Mesenchymal stem cell (in vitro differentiated cells and primary cell): ENCODE measurements around the gene GJA5.

ENCODE experiments used
- DNase-seq: peaks from one replicate; pipeline ENCODE4 v3.0.0-alpha.2; 2013
- H2AFZ ChIP-seq: one replicate; pipeline ENCODE4 v1.6.1; 2013; ENCODE audit warnings: low read depth, mild to moderate bottlenecking, control low read depth, inconsistent platforms, low read length, moderate library complexity
- H2AK5ac ChIP-seq: 2 replicates; pipeline ENCODE4 v1.6.1; 2013; ENCODE audit warnings: low read length, moderate library complexity, mild to moderate bottlenecking, inconsistent platforms; ENCODE audit not compliant: severe bottlenecking
- H2BK120ac ChIP-seq: one replicate; pipeline ENCODE4 v1.6.1; 2013; ENCODE audit warnings: low read depth, mild to moderate bottlenecking, inconsistent platforms, low read length, moderate library complexity
- H2BK12ac ChIP-seq, 2 experiments: one replicate each; pipeline ENCODE4 v1.6.1; 2013; ENCODE audit warnings: inconsistent platforms in 2 of 2, low read length in 2 of 2, mild to moderate bottlenecking in 2 of 2, moderate library complexity in 2 of 2, control low read depth in 1 of 2
- H2BK15ac ChIP-seq: one replicate; pipeline ENCODE4 v1.6.1; 2013; ENCODE audit warnings: mild to moderate bottlenecking, low read depth, inconsistent platforms; ENCODE audit not compliant: poor library complexity, severe bottlenecking
- H2BK5ac ChIP-seq: 2 replicates; pipeline ENCODE4 v1.6.1; 2013; ENCODE audit warnings: low read depth, mild to moderate bottlenecking, low read length, control low read depth, inconsistent platforms; ENCODE audit not compliant: poor library complexity, severe bottlenecking
- H3K14ac ChIP-seq, 2 experiments: one replicate each; pipeline ENCODE4 v1.6.1; 2013; ENCODE audit warnings: inconsistent platforms in 2 of 2, low read length in 2 of 2, control low read depth in 1 of 2, mild to moderate bottlenecking in 1 of 2, moderate library complexity in 1 of 2
- H3K18ac ChIP-seq, 2 experiments: one replicate each; pipeline ENCODE4 v1.6.1; 2013; ENCODE audit warnings: inconsistent platforms in 2 of 2, low read length in 2 of 2, control low read depth in 1 of 2, low read depth in 1 of 2, mild to moderate bottlenecking in 1 of 2
- H3K23ac ChIP-seq, 2 experiments: one replicate each; pipeline ENCODE4 v1.6.1; 2013; ENCODE audit warnings: inconsistent platforms in 2 of 2, low read length in 2 of 2, mild to moderate bottlenecking in 2 of 2, moderate library complexity in 2 of 2, control low read depth in 1 of 2
- H3K27ac ChIP-seq: 2 replicates; pipeline ENCODE4 v1.5.1; 2013; ENCODE audit warnings: mild to moderate bottlenecking, moderate library complexity, low read length, control low read depth, inconsistent platforms; ENCODE audit not compliant: poor library complexity, severe bottlenecking
- H3K27me3 ChIP-seq, 2 experiments: 2 replicates each; pipeline versions ENCODE4 v1.6.1 to v1.7.0; 2013; ENCODE audit warnings: low read length in 2 of 2, mild to moderate bottlenecking in 2 of 2, moderate library complexity in 2 of 2, control low read depth in 1 of 2, inconsistent platforms in 1 of 2; ENCODE audit not compliant: control insufficient read depth in 1 of 2, insufficient read depth in 1 of 2
- H3K36me3 ChIP-seq, 2 experiments: 2 replicates each; pipeline versions ENCODE4 v1.6.1 to v1.7.0; 2013; ENCODE audit warnings: low read length in 2 of 2, control low read depth in 1 of 2, inconsistent platforms in 1 of 2, low read depth in 1 of 2, mild to moderate bottlenecking in 1 of 2; ENCODE audit not compliant: insufficient read depth in 2 of 2, control insufficient read depth in 1 of 2
- H3K4ac ChIP-seq, 2 experiments: one replicate each; pipeline ENCODE4 v1.6.1; 2013; ENCODE audit warnings: inconsistent platforms in 2 of 2, low read length in 2 of 2, mild to moderate bottlenecking in 2 of 2, moderate library complexity in 2 of 2, control low read depth in 1 of 2, low read depth in 1 of 2
- H3K4me1 ChIP-seq: 2 replicates; pipeline ENCODE4 v1.6.1; 2013; ENCODE audit warnings: low read depth, low read length, control low read depth; ENCODE audit not compliant: control insufficient read depth, insufficient read depth
- H3K4me2 ChIP-seq: 2 replicates; pipeline ENCODE4 v1.6.1; 2013; ENCODE audit warnings: low read length, mild to moderate bottlenecking, inconsistent platforms; ENCODE audit not compliant: poor library complexity, severe bottlenecking
- H3K4me3 ChIP-seq, 2 experiments: 2 replicates each; pipeline versions ENCODE4 v1.5.1 to v1.7.0; 2013; ENCODE audit warnings: low read length in 2 of 2, mild to moderate bottlenecking in 2 of 2, control low read depth in 1 of 2, low read depth in 1 of 2; ENCODE audit not compliant: insufficient read depth in 1 of 2
- H3K79me1 ChIP-seq: replicated peaks from 2 replicates; pipeline ENCODE4 v1.6.1; 2013; ENCODE audit warnings: mild to moderate bottlenecking, control low read depth, low read length, inconsistent platforms; ENCODE audit not compliant: poor library complexity, severe bottlenecking
- H3K9ac ChIP-seq: 2 replicates; pipeline ENCODE4 v1.7.0; 2013; ENCODE audit warnings: mild to moderate bottlenecking, low read length, moderate library complexity
- H3K9me3 ChIP-seq: 2 replicates; pipeline ENCODE4 v1.7.0; 2013; ENCODE audit warnings: mild to moderate bottlenecking, low read length; ENCODE audit not compliant: control insufficient read depth
- H4K8ac ChIP-seq: one replicate; pipeline ENCODE4 v1.6.1; 2013; ENCODE audit warnings: inconsistent platforms, mild to moderate bottlenecking, low read length, moderate library complexity
- H4K91ac ChIP-seq: one replicate; pipeline ENCODE4 v1.6.1; 2013; ENCODE audit warnings: mild to moderate bottlenecking, low read length, inconsistent platforms
- WGBS: methylation state at CpG from one replicate; pipeline ENCODE4 v1.1.7; 2013; ENCODE audit warnings: mixed read lengths; 5-methylcytosine and 5-hydroxymethylcytosine counted together

The GJA5 gene

DNA sequence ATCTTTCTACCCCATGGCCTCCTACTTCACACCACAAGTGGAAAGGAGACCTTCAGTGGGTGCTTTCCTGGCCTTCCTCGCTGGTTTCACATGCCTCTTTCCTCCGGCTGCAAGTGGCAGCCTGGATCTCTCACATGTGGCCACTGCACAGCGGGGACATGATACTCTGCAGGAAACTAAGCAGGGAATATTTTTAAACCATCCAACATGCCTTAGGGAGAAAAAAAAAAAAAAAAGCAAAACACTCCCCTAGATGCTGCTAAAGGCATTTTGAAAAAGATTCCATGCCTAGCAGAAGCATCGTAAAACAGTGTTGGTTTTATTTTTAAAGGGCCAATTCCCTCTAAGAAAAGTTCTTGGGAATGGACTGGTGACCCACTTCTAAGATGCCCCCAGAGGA lies 12.2 kb upstream of the GJA5 start:
- Histone ChIP-seq H2AFZ (no peak overlapping the region), H3K18ac (no peak overlapping the region), H3K36me3 (no peaks in the 10 kb centered on the region), H3K4ac (no peak overlapping the region), H3K27ac (no peak overlapping the region), H3K14ac (no peak overlapping the region), H3K27me3 (peaks cover 42 to 43% of the 10 kb centered on the region in 2 experiments), H3K23ac (no peak overlapping the region), H2BK15ac (no peak overlapping the region), H2BK5ac (no peak overlapping the region), H4K91ac (no peak overlapping the region), H3K4me3 (no peak overlapping the region), H2BK120ac (no peak overlapping the region), H4K8ac (no peak overlapping the region), H3K9me3 (no peaks in the 10 kb centered on the region), H2AK5ac (no peak overlapping the region), H2BK12ac (no peak overlapping the region), H3K4me1 (peaks cover 1% of the 10 kb centered on the region), H3K9ac (no peak overlapping the region), H3K79me1 (no peaks in the 10 kb centered on the region), H3K4me2 (no peak overlapping the region)
- DNase-seq, result no peak
- 39% methylated on average over 4 of the region's 4 CpGs for WGBS

DNA sequence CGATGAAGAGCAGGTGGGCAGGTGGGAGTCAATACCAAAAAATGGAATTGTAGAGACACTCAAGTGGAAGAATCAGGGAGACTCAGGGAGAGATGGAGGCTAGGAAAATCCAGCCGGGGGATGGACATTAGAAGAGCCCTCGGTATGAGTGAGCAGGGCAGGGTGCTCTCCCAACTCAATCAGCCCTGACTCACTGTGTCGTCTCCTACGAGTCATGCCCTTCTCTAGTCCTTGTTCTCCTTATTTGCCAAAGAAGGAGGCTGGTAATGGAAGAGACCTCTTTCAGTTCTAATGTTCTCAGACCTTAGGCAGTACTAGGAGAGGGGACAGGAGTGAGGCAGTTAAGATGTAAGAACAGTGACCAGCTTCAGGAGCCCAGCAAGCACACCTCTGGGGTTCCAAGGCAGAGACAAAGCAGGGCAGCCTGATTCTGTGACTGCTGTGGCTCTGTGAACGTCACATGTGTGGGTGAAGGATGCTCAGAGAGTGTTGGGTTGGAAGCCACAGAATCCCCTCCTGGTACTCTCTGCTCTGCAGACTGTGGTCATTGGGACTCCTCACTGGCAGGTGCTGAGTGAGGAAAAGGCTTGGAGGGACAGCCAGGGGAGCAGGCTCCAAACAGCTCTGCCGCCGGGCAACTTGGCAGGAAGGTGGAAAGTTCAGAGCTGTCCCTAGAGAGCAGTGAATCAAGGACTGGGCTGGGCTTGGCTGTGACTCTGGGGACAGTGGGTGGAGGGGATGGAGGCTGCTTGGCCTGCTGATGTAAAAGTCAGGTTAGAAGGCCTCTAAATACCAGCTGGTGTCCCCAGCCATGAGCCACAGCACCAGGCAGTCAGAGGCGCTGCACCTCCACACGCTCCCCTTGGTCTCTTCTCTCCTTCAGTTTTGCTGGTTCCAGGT lies 11.1 kb upstream of the GJA5 start:
- Histone ChIP-seq H3K27me3 (peaks cover 34 to 43% of the 10 kb centered on the region in 2 experiments), H2BK5ac (no peak overlapping the region), H2AFZ (no peak overlapping the region), H3K79me1 (no peaks in the 10 kb centered on the region), H3K4me3 (peak overlapping the region in 1 of 2 experiments; percentile 52), H3K4me2 (no peak overlapping the region), H3K14ac (peak overlapping the region in 1 of 2 experiments; percentile 41), H3K4ac (no peak overlapping the region), H2BK12ac (no peak overlapping the region), H3K36me3 (no peaks in the 10 kb centered on the region), H3K9ac (peak overlapping the region; percentile 4), H3K9me3 (no peaks in the 10 kb centered on the region), H4K91ac (no peak overlapping the region), H4K8ac (no peak overlapping the region), H2BK15ac (no peak overlapping the region), H3K27ac (no peak overlapping the region), H3K4me1 (peaks cover 1% of the 10 kb centered on the region), H3K23ac (peak overlapping the region in 1 of 2 experiments; percentile 50), H2BK120ac (no peak overlapping the region), H2AK5ac (no peak overlapping the region), H3K18ac (no peak overlapping the region)
- 64% methylated on average over 8 of the region's 10 CpGs for WGBS
- no peak for DNase-seq

DNA sequence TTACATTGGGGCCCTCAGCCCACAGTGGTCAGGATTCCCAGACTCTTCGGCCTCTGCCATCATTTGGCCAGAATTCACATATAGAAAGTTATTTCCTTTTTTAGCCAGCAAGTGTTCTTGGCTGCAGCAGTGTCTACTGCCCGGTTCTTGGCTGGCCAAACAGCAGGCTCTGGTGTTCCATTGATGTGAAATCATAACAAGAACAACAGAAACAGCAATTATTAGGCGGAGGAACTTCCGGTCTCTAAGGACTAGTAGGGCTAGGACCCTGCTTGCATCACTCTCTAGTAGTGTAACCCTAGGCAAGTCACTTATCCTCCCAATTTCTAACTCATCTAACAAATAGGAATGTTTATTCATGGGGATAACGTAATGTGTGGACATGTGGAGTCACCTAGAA lies 8.7 kb upstream of the GJA5 start:
- Histone ChIP-seq H4K8ac (no peak overlapping the region), H3K9ac (no peak overlapping the region), H2BK5ac (no peak overlapping the region), H2BK12ac (no peak overlapping the region), H2AK5ac (no peak overlapping the region), H3K79me1 (no peaks in the 10 kb centered on the region), H2BK120ac (no peak overlapping the region), H3K4me3 (no peak overlapping the region), H3K14ac (no peak overlapping the region), H3K27me3 (peaks cover 12 to 30% of the 10 kb centered on the region in 2 experiments), H3K4ac (no peak overlapping the region), H4K91ac (no peak overlapping the region), H3K18ac (no peak overlapping the region), H3K9me3 (no peaks in the 10 kb centered on the region), H3K4me2 (no peak overlapping the region), H2BK15ac (no peak overlapping the region), H3K4me1 (peaks cover 1% of the 10 kb centered on the region), H3K23ac (no peak overlapping the region), H3K36me3 (no peaks in the 10 kb centered on the region), H2AFZ (no peak overlapping the region), H3K27ac (no peak overlapping the region)
- no peak for DNase-seq
- 90% methylated on average over 4 of the region's 5 CpGs for WGBS

DNA sequence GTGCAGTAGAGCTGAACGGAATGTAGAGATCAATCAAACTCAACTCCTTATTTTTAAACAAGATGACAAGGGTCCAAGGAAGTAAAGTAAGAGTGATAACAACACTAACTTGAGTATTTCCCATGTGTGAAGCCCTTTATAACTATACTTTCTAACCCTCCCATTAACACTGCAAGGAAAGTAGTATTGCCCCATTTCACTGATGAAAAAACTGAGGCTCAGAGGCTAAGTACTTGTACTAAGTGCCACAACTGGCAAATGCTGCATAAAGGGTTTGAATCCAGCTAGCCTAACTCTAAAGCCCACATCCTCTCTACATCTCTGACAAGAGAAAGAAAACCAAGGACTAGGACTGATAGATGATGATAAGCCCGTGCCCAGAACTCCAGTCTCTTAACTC lies 8.2 kb upstream of the GJA5 start:
- Histone ChIP-seq H4K91ac (no peak overlapping the region), H3K4ac (no peak overlapping the region), H3K36me3 (no peaks in the 10 kb centered on the region), H4K8ac (no peak overlapping the region), H2BK120ac (no peak overlapping the region), H3K27me3 (peaks cover 7 to 25% of the 10 kb centered on the region in 2 experiments), H3K79me1 (no peaks in the 10 kb centered on the region), H3K14ac (no peak overlapping the region), H2BK5ac (no peak overlapping the region), H3K18ac (no peak overlapping the region), H2BK12ac (no peak overlapping the region), H3K23ac (no peak overlapping the region), H3K4me3 (no peak overlapping the region), H2BK15ac (no peak overlapping the region), H3K9me3 (no peaks in the 10 kb centered on the region), H3K27ac (no peak overlapping the region), H3K4me1 (peaks cover 1% of the 10 kb centered on the region), H3K9ac (no peak overlapping the region), H3K4me2 (no peak overlapping the region), H2AK5ac (no peak overlapping the region), H2AFZ (no peak overlapping the region)
- DNase-seq, result no peak
- 85% methylated on average over 1 of the region's 2 CpGs for WGBS
